Gastroesophageal sphincter (tissue), 4 donors: ENCODE measurements around the gene HS3ST6. TPM values are rescaled to one million over a fixed set of nuclear protein-coding genes. Genes with fewer than 3 reads are reported as not detected.
"Not testable (repeated sequence)": the region's sequence is repeated elsewhere in the genome, so short reads cannot be mapped to it uniquely, and the experiment has no call there.

Source experiments
- ATAC-seq: fragments of 150-250 bp; one replicate; pipeline ENCODE4 v1.9.1; 2016; ENCODE audit warnings: mild to moderate bottlenecking, moderate library complexity
- H3K27ac ChIP-seq, 4 donors: fragments of 200-600 bp; sonication (generic) in 3 of 4; 1 replicate in 3 of 4; 2 replicates in 1 of 4; pipeline ENCODE4 v1.5.1; 2016 to 2019
- H3K27me3 ChIP-seq: fragments of 200-600 bp; sonication (generic); one replicate; pipeline ENCODE4 v1.5.1; 2019
- H3K36me3 ChIP-seq, 2 donors: fragments of 200-600 bp; sonication (generic); one replicate each; pipeline ENCODE4 v1.5.1; 2019; ENCODE audit warnings: control low read depth in 1 of 2
- H3K4me1 ChIP-seq, 3 donors: fragments of 200-600 bp; sonication (generic); 1 replicate in 2 of 3; 2 replicates in 1 of 3; pipeline ENCODE4 v1.5.1; 2016 to 2019; ENCODE audit warnings: control low read depth in 2 of 3
- H3K4me3 ChIP-seq, 2 donors: fragments of 200-600 bp; sonication (generic); one replicate each; pipeline ENCODE4 v1.5.1; 2019; ENCODE audit warnings: mild to moderate bottlenecking in 1 of 2, moderate library complexity in 1 of 2
- H3K9me3 ChIP-seq, 3 donors: fragments of 200-600 bp; sonication (generic); one replicate each; pipeline ENCODE4 v1.5.1; 2017 to 2019; ENCODE audit warnings: control low read depth in 2 of 3
- EP300 ChIP-seq: sonication (generic); formaldehyde crosslinking; IDR thresholded peaks from one replicate; pipeline ENCODE4 v1.6.1; 2017; ENCODE audit warnings: antibody characterized with exemption, mild to moderate bottlenecking
- POLR2A ChIP-seq, 2 donors: fragments of 450-650 bp; IDR thresholded peaks; one replicate each; pipeline ENCODE4 v1.6.1; 2017; ENCODE audit warnings: antibody characterized with exemption in 2 of 2, mild to moderate bottlenecking in 2 of 2, moderate library complexity in 1 of 2
- POLR2AphosphoS5 ChIP-seq: sonication (generic); formaldehyde crosslinking; IDR thresholded peaks from one replicate; pipeline ENCODE4 v1.6.1; 2017; ENCODE audit warnings: antibody characterized with exemption
- WGBS, 2 donors: methylation state at CpG; one replicate each; pipeline ENCODE4 v1.1.5; 2018; ENCODE audit warnings: low coverage in 1 of 2; 5-methylcytosine and 5-hydroxymethylcytosine counted together
- total RNA-seq, 4 donors: library from RNA; depleted of rRNA; stranded (reverse); fragments of >200 nt; gene quantifications; one replicate each; pipeline ENCODE4 v1.1.0, GENCODE V29; 2016
- TF ChIP-seq, protein P1 (sequence below), 4 experiments: fragments of 200-600 bp in 2 of 4; fragments of 450-650 bp in 2 of 4; sonication (generic) in 1 of 4; IDR thresholded peaks; one replicate each; pipeline ENCODE4 v1.5.1; 2017 to 2019; ENCODE audit warnings: antibody characterized with exemption in 4 of 4, mild to moderate bottlenecking in 2 of 4, moderate library complexity in 2 of 4

HS3ST6 gene
- total RNA-seq, 4 donors from 2014 or later = not detected

DNA sequence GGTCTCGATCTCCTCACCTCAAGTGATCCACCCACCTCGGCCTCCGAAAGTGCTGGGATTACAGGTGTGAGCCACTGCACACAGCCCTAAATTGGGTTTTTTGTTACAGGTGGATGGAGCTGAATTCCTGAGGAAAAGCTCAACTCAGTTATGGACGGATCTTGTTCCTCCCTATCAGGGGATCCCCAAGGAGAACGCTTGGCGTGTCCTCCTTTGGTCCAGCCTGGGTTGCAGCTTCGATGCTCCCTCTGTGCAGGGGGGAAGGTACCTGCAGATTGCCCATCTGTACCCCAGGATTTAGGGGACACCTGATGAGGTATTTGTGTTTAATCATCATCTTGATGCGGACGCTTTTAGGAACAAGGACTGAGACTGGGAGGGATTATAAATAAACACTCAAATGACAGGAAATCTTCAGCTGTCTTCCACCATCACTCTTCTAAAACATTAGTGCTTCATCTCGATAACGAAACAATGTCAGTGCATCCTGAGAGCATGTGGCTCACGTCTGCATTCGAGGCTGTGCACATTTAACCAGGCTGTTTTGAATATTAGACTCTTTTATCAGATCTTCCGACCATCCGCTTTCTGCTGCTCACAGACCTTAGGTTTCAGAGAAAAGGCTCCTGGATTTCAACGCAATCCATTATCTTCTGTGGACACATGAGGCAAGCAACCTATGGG is 28.0 kb downstream of the HS3ST6 start:
- Histone ChIP-seq H3K36me3 (no peaks in the 10 kb centered on the region), H3K27me3 (peaks cover 74% of the 10 kb centered on the region), H3K4me1 (no peaks in the 10 kb centered on the region), H3K27ac (no peak overlapping the region), H3K9me3 (no peaks in the 10 kb centered on the region), H3K4me3 (no peak overlapping the region)
- TF ChIP-seq, protein P1, sequence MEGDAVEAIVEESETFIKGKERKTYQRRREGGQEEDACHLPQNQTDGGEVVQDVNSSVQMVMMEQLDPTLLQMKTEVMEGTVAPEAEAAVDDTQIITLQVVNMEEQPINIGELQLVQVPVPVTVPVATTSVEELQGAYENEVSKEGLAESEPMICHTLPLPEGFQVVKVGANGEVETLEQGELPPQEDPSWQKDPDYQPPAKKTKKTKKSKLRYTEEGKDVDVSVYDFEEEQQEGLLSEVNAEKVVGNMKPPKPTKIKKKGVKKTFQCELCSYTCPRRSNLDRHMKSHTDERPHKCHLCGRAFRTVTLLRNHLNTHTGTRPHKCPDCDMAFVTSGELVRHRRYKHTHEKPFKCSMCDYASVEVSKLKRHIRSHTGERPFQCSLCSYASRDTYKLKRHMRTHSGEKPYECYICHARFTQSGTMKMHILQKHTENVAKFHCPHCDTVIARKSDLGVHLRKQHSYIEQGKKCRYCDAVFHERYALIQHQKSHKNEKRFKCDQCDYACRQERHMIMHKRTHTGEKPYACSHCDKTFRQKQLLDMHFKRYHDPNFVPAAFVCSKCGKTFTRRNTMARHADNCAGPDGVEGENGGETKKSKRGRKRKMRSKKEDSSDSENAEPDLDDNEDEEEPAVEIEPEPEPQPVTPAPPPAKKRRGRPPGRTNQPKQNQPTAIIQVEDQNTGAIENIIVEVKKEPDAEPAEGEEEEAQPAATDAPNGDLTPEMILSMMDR (IDR thresholded peaks at IDR 0.05) = no peak
- TF ChIP-seq EP300 (no peak), POLR2AphosphoS5 (no peak), POLR2A (IDR thresholded peaks at IDR 0.05) (no peak)
- 31 to 47% methylated on average over 10 to 13 of the region's 16 CpGs for WGBS, 2 donors
- ATAC-seq = no peak

DNA sequence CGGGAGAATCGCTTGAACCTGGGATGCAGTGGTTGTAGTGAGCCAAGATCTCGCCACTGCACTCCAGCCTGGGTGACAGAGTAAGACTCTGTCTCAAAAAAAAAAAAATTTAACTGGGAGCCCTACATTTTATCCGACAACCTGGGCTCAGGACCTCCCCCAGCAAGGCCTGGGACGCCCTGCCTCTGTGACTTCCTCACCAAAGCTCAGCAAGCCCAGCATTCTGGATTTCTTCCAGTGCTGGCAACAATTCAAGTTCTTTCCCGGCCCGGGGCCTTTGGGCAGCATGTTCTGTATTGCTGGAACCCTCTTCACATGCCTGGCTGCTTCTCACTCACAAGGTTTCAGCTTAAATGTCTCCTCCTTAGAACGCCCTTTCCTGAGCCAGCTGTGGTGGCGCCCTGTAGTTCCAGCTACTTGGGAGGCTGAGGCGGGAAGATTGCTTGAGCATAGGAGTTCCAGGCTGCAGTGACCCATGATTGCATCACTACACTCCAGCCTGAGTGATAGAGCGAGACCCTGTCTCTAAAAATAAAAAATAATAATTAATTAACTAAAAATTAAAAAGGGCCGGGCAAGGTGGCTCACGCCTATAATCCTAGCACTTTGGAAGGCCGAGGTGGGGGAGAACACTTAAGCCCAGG is 30.4 kb downstream of the HS3ST6 start:
- 61 to 71% methylated on average over 5 to 8 of the region's 14 CpGs for WGBS, 2 donors
- peaks cover 77% of the 10 kb centered on the region for H3K27me3 ChIP-seq
- no peak for ATAC-seq

DNA sequence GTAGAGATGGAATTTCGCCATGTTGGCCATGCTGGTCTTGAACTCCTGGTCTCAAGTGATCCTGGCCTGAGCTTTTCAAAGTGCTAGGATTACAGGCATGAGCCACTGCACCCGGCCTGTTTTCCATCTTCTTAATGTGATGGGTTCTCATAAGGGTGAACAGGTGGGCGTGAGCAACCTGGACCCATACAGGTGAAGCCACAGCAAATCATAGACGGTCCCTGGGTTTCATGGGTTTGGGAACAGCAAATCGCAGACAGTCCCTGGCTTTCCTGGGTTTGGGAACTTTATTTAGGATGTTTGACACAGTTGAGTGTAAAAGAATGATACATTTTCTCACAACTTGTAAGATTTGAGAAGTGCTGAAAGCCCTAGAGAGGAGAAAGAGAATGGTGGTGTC is 33.3 kb downstream of the HS3ST6 start:
- 68 to 80% methylated on average over 2 to 4 of the region's 5 CpGs for WGBS, 2 donors
- Histone ChIP-seq H3K36me3 (no peaks in the 10 kb centered on the region), H3K27me3 (peaks cover 72% of the 10 kb centered on the region), H3K27ac (no peak overlapping the region), H3K4me3 (no peak overlapping the region), H3K9me3 (no peaks in the 10 kb centered on the region), H3K4me1 (no peaks in the 10 kb centered on the region)
- TF ChIP-seq POLR2AphosphoS5 (no peak), EP300 (no peak), POLR2A (IDR thresholded peaks at IDR 0.05) (no peak)
- TF ChIP-seq, protein P1 (IDR thresholded peaks at IDR 0.05) = no peak
- no peak for ATAC-seq

More for the DNA sequence above, 30.4 kb downstream of the HS3ST6 start:
- TF ChIP-seq POLR2A (IDR thresholded peaks at IDR 0.05) (no peak), POLR2AphosphoS5 (no peak), EP300 (no peak)
- TF ChIP-seq, protein P1 (IDR thresholded peaks at IDR 0.05) = no peak
- no peaks in the 10 kb centered on the region for H3K36me3 ChIP-seq
- no peak overlapping the region for H3K27ac ChIP-seq
- no peak overlapping the region for H3K4me3 ChIP-seq
- no peaks in the 10 kb centered on the region for H3K4me1 ChIP-seq
- no peaks in the 10 kb centered on the region for H3K9me3 ChIP-seq

DNA sequence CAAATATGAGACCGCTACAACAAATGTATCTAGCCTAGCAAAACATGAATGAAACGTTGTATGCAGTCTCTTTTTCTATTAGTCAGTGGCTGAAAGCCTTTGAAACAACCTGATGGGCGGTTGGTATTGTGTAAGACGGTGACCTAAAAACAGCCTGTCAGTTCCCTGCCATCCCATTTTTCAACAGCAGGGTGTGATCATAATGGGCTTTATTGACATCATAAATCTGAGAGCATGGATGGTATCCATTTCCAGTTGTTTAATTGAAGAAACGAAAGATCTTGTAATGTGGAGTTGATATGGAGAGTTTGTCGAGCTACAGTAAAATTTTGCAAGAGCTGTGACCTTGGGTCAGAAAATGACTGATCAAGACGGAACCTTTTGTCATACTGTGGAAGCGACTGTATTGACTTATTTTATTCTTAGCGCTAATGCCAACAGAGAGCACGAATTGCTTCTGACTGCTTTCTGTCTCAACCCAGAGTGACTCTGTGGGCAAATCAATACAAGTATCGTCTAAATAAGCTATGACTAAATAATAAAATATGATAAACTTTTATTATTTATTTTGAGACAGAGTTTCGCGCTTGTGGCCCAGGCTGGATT is 34.0 kb downstream of the HS3ST6 start:
- TF ChIP-seq POLR2A (IDR thresholded peaks at IDR 0.05) (no peak), EP300 (no peak), POLR2AphosphoS5 (no peak)
- TF ChIP-seq, protein P1 (IDR thresholded peaks at IDR 0.05) = no peak
- 63 to 70% methylated on average over 13 of the region's 13 CpGs for WGBS, 2 donors
- no peak for ATAC-seq

DNA sequence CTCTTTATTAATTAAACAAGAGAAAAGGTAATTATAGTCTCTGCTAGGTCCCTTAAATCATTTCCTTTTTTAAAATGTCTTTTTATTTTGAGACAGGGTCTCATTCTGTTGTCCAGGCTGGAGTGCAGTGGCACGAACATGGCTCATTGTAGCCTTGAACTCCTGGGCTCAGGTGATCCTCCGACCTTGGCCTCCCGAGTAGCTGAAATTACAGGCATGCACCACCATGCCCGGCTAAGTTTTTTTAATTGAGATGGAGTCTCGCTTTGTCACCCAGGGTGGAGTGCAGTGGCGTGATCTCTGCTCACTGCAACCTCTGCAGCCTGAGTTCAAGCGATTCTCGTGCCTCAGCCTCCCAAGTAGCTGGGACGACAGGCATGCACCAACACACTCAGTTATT is 37.0 kb downstream of the HS3ST6 start:
- H3K4me3 ChIP-seq, ATAC-seq, H3K36me3 ChIP-seq, H3K9me3 ChIP-seq, H3K4me1 ChIP-seq, H3K27ac ChIP-seq: not testable (repeated sequence)
- peaks cover 84% of the 10 kb centered on the region for H3K27me3 ChIP-seq
- WGBS, 2 donors = 82 to 86% methylated on average over 6 to 9 of the region's 9 CpGs

More for the DNA sequence above, 34.0 kb downstream of the HS3ST6 start:
- H3K4me1 ChIP-seq = no peaks in the 10 kb centered on the region
- no peak overlapping the region for H3K27ac ChIP-seq
- peaks cover 70% of the 10 kb centered on the region for H3K27me3 ChIP-seq
- no peak overlapping the region for H3K4me3 ChIP-seq
- H3K9me3 ChIP-seq = no peaks in the 10 kb centered on the region
- no peaks in the 10 kb centered on the region for H3K36me3 ChIP-seq
